A549 (cell line): ENCODE results near the gene EDA.

Experiments
- BCL3 ChIP-seq: fragments of >200 bp; sonication (Bioruptor Twin); formaldehyde crosslinking; IDR thresholded peaks from 3 replicates; pipeline ENCODE4 v1.6.1; 2016
- CHD4 ChIP-seq: fragments of 200-600 bp; sonication (generic); IDR thresholded peaks from 2 replicates; pipeline ENCODE4 v1.6.1; 2016; ENCODE audit warnings: antibody characterized with exemption, mild to moderate bottlenecking, borderline replicate concordance
- CTCF ChIP-seq: fragments of >200 bp; sonication (Bioruptor Twin); formaldehyde crosslinking; IDR thresholded peaks from 3 replicates; pipeline ENCODE4 v1.5.1; 2016
- MAX ChIP-seq: IDR thresholded peaks from 2 replicates; pipeline ENCODE4 v1.6.1; 2012
- POLR2A ChIP-seq: IDR thresholded peaks from 2 replicates; pipeline ENCODE4 v1.6.1; 2012; ENCODE audit warnings: mild to moderate bottlenecking, low read length
- RAD21 ChIP-seq, 2 experiments: fragments of >200 bp in 1 of 2; sonication (Bioruptor Twin) in 1 of 2; formaldehyde crosslinking in 1 of 2; IDR thresholded peaks in 1 of 2; conservative IDR thresholded peaks in 1 of 2; 2 replicates in 1 of 2; 3 replicates in 1 of 2; pipeline ENCODE4 v1.6.1; 2012 to 2018; ENCODE audit warnings: inconsistent platforms in 1 of 2
- ZFP36 ChIP-seq: fragments of 450-650 bp; IDR thresholded peaks from 2 replicates; pipeline ENCODE4 v1.6.1; 2014; ENCODE audit warnings: borderline replicate concordance; ENCODE audit not compliant: partially characterized antibody
- ZNF302 ChIP-seq: fragments of 250-450 bp; sonication (Bioruptor Pico); IDR thresholded peaks from 2 replicates; pipeline ENCODE4 v1.9.0; 2021; ENCODE audit warnings: inconsistent platforms, mild to moderate bottlenecking, moderate library complexity
- TF ChIP-seq, protein P1 (sequence below): fragments of 150-350 bp; IDR thresholded peaks from 2 replicates; pipeline ENCODE4 v1.6.1; 2014; ENCODE audit warnings: low read depth, mild to moderate bottlenecking, low read length
- TF ChIP-seq, protein P2 (sequence below): fragments of 200-600 bp; sonication (generic); IDR thresholded peaks from 2 replicates; pipeline ENCODE4 v1.6.1; 2016; ENCODE audit warnings: antibody characterized with exemption, mild to moderate bottlenecking, moderate library complexity

DNA sequence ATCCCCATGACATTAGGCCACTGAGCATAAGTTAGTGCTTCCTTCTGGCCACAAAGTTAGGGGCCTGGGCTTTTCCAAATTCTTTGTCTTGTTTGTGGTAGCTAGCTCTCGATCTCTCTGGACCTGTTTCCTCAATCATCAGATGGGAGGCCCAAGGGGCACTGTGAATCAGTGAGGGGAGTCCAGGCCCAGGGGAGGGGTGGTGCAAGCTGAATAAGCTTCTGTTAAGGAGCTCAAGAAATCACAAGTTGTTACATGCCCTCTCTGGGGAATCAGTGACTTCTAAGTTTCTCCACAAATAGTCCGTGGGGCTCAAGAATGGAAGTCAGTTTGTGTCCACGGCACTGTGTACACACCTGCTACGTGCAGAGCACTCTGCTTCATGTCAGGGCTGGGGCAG lies 418.7 kb downstream of the EDA start:
- TF ChIP-seq CTCF = no peak
- TF ChIP-seq POLR2A = no peak
- TF ChIP-seq ZNF302 (CRISPR knock-in tag) = no peak
- TF ChIP-seq, protein P1, sequence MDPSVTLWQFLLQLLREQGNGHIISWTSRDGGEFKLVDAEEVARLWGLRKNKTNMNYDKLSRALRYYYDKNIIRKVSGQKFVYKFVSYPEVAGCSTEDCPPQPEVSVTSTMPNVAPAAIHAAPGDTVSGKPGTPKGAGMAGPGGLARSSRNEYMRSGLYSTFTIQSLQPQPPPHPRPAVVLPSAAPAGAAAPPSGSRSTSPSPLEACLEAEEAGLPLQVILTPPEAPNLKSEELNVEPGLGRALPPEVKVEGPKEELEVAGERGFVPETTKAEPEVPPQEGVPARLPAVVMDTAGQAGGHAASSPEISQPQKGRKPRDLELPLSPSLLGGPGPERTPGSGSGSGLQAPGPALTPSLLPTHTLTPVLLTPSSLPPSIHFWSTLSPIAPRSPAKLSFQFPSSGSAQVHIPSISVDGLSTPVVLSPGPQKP = no peak
- no peak for TF ChIP-seq ZFP36
- TF ChIP-seq, protein P2, sequence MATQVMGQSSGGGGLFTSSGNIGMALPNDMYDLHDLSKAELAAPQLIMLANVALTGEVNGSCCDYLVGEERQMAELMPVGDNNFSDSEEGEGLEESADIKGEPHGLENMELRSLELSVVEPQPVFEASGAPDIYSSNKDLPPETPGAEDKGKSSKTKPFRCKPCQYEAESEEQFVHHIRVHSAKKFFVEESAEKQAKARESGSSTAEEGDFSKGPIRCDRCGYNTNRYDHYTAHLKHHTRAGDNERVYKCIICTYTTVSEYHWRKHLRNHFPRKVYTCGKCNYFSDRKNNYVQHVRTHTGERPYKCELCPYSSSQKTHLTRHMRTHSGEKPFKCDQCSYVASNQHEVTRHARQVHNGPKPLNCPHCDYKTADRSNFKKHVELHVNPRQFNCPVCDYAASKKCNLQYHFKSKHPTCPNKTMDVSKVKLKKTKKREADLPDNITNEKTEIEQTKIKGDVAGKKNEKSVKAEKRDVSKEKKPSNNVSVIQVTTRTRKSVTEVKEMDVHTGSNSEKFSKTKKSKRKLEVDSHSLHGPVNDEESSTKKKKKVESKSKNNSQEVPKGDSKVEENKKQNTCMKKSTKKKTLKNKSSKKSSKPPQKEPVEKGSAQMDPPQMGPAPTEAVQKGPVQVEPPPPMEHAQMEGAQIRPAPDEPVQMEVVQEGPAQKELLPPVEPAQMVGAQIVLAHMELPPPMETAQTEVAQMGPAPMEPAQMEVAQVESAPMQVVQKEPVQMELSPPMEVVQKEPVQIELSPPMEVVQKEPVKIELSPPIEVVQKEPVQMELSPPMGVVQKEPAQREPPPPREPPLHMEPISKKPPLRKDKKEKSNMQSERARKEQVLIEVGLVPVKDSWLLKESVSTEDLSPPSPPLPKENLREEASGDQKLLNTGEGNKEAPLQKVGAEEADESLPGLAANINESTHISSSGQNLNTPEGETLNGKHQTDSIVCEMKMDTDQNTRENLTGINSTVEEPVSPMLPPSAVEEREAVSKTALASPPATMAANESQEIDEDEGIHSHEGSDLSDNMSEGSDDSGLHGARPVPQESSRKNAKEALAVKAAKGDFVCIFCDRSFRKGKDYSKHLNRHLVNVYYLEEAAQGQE = no peak
- TF ChIP-seq MAX = no peak
- TF ChIP-seq RAD21 (conservative IDR thresholded peaks at IDR 0.05 in 1 of 2, IDR thresholded peaks at IDR 0.05 in 1 of 2) = no peak
- no peak for TF ChIP-seq BCL3
- no peak for TF ChIP-seq CHD4
